CD8-positive, alpha-beta memory T cell (primary cell): Measurements from ENCODE around the gene PPP1R15B. TPM values are rescaled to one million over a fixed set of nuclear protein-coding genes. Genes with fewer than 3 reads are reported as not detected.

ENCODE experiments used
- CTCF ChIA-PET: fragments of 350-600 bp; sonication (Branson Sonifier 250); formaldehyde crosslinking; loops from one replicate; lab custom pipeline; 2021; ENCODE audit warnings: antibody characterized with exemption; lab: Charles Lee
- POLR2A ChIA-PET: fragments of 350-600 bp; sonication (Branson Sonifier 250); formaldehyde crosslinking; loops from one replicate; lab custom pipeline; 2021; ENCODE audit warnings: antibody characterized with exemption; lab: Charles Lee
- DNase-seq, 5 donors: peaks; one replicate each; pipeline versions ENCODE4 v3.0.0 to v3.0.0-alpha.2; 2020 to 2022; ENCODE audit warnings: mixed read lengths in 1 of 5
- H3K27ac ChIP-seq: one replicate; pipeline ENCODE4 v1.7.0; 2013; ENCODE audit warnings: low read depth, mild to moderate bottlenecking, low read length, moderate library complexity
- H3K27me3 ChIP-seq: 2 replicates; pipeline ENCODE4 v1.7.0; 2013; ENCODE audit warnings: low read length, mild to moderate bottlenecking; ENCODE audit not compliant: insufficient read depth, poor library complexity, severe bottlenecking
- H3K36me3 ChIP-seq: 2 replicates; pipeline ENCODE4 v1.7.0; 2013; ENCODE audit warnings: mild to moderate bottlenecking, low read length, moderate library complexity; ENCODE audit not compliant: insufficient read depth
- H3K4me1 ChIP-seq: 2 replicates; pipeline ENCODE4 v1.7.0; 2013; ENCODE audit warnings: mild to moderate bottlenecking, low read length, moderate library complexity; ENCODE audit not compliant: insufficient read depth
- H3K4me3 ChIP-seq: 2 replicates; pipeline ENCODE4 v1.7.0; 2013; ENCODE audit warnings: mild to moderate bottlenecking, low read length
- H3K9me3 ChIP-seq: 2 replicates; pipeline ENCODE4 v1.7.0; 2013; ENCODE audit warnings: mild to moderate bottlenecking, low read length
- H3K27ac Mint-ChIP-seq, 8 donors: one replicate each; pipeline ENCODE4 v1.8.0; 2020 to 2021; ENCODE audit warnings: mixed read lengths in 8 of 8, mild to moderate bottlenecking in 6 of 8, inconsistent platforms in 3 of 8, moderate library complexity in 3 of 8
- H3K27me3 Mint-ChIP-seq, 2 donors: one replicate each; pipeline ENCODE4 v1.8.0; 2020 to 2021; ENCODE audit warnings: mixed read lengths in 2 of 2, mild to moderate bottlenecking in 1 of 2, moderate library complexity in 1 of 2
- H3K36me3 Mint-ChIP-seq, 3 donors: one replicate each; pipeline ENCODE4 v1.8.0; 2020 to 2021; ENCODE audit warnings: mixed read lengths in 3 of 3, inconsistent platforms in 1 of 3, mild to moderate bottlenecking in 1 of 3
- H3K4me1 Mint-ChIP-seq, 3 donors: one replicate each; pipeline ENCODE4 v1.8.0; 2020 to 2021; ENCODE audit warnings: mixed read lengths in 3 of 3, inconsistent platforms in 1 of 3, mild to moderate bottlenecking in 1 of 3
- H3K4me3 Mint-ChIP-seq, 7 donors: one replicate each; pipeline ENCODE4 v1.8.0; 2020 to 2021; ENCODE audit warnings: mixed read lengths in 7 of 7, mild to moderate bottlenecking in 6 of 7, moderate library complexity in 4 of 7, inconsistent platforms in 2 of 7
- H3K9me3 Mint-ChIP-seq, 5 donors: one replicate each; pipeline ENCODE4 v1.8.0; 2020 to 2022; ENCODE audit warnings: mixed read lengths in 5 of 5, mild to moderate bottlenecking in 3 of 5, moderate library complexity in 2 of 5, inconsistent platforms in 1 of 5
- polyA plus RNA-seq: library from polyadenylated mRNA; unstranded; fragments of 300-500 nt; fragmentation: Illumina TruSeq; gene quantifications from one replicate; pipeline ENCODE4 v1.2.3, GENCODE V29; 2021
- total RNA-seq, 2 experiments: library from RNA; stranded (reverse); gene quantifications; one replicate each; pipeline ENCODE4 v1.2.3, GENCODE V29; 2021

PPP1R15B gene
- total and polyA plus RNA-seq, 3 experiments from 2014 or later, result 22.3 to 82.7 (median 80.4) TPM

DNA sequence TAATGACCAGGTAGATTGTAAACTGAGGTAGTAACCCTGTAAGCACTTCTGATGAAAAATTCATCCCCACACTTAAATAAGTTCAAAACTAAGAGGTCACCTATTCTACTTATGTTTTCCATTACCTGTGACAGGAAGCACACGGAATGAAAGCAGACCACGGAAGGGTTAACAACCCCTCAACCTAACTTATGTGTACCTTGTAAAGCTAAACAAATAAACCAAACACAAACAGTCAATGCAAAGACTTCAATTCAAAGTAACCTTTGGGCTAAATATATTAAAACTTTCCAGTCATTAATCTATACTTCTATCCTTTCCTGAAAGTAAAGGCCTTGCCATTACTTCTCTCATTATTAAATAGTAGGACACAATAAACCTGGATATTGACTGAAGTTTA, 7.0 kb downstream of the PPP1R15B start:
- no peaks in the 10 kb centered on the region for H3K9me3 ChIP-seq
- peak overlapping the region in 6 of 8 donors; percentile 36 to 61 (median 50) for H3K27ac Mint-ChIP-seq
- H3K4me3 ChIP-seq, result no peak overlapping the region
- CTCF ChIA-PET, result no interaction called here
- no peak overlapping the region for H3K27ac ChIP-seq
- DNase-seq, result no peak
- H3K27me3 Mint-ChIP-seq, result no peaks in the 10 kb centered on the region
- peaks cover 20% of the 10 kb centered on the region for H3K4me1 ChIP-seq
- H3K27me3 ChIP-seq, result no peaks in the 10 kb centered on the region
- peak overlapping the region in 4 of 7 donors; percentile 8 to 44 (median 30) for H3K4me3 Mint-ChIP-seq
- H3K4me1 Mint-ChIP-seq, result peaks cover 32 to 60% (median 38%) of the 10 kb centered on the region in 3 donors
- H3K9me3 Mint-ChIP-seq, result no peaks in the 10 kb centered on the region
- peaks cover 35% of the 10 kb centered on the region for H3K36me3 ChIP-seq
- peaks cover 0 to 88% (median 13%) of the 10 kb centered on the region in 3 donors for H3K36me3 Mint-ChIP-seq
- POLR2A ChIA-PET, result no interaction called here

DNA sequence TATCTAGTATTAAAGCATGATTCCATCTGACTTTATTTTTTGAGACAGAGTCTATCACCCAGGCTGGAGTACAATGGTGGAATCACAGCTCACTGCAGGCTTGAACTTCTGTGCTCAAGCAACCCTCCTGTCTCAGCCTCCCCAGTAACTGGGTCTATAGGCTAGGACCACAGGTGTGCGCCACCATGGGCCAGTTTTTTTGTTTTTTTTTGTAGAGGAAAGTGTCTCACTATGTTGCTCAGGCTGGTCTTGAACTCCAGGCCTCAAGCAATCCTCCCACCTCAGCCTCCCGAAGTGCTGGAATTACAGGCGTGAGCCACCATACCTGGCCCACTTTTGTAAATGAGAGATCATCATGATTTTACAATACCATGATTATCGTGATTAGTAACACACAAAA, 9.2 kb downstream of the PPP1R15B start:
- H3K36me3 ChIP-seq, result peaks cover 36% of the 10 kb centered on the region

DNA sequence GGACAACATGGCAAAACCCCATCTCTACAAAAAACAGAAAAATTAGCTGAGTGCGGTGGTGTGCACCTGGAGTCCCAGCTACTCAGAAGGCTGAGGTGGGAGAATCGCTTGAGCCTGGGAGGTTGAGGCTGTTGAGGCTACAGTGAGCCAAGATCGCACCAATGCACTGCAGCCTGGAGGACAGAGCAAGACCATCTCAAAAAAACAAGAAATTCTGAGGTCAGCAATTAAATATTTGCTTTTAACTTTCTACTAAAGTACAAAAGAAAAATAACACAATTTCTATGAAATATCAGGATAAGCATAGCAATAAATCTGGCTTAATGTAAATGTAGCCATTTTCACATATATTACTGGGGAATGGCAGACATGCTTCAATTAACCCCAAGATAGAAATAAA, 9.9 kb downstream of the PPP1R15B start:
- no peaks in the 10 kb centered on the region for H3K27me3 Mint-ChIP-seq
- no peak for DNase-seq
- Histone ChIP-seq H3K4me3 (no peak overlapping the region), H3K4me1 (peaks cover 20% of the 10 kb centered on the region), H3K9me3 (no peaks in the 10 kb centered on the region), H3K36me3 (peaks cover 36% of the 10 kb centered on the region), H3K27ac (no peak overlapping the region), H3K27me3 (no peaks in the 10 kb centered on the region)
- CTCF ChIA-PET, result no interaction called here
- H3K9me3 Mint-ChIP-seq, result no peaks in the 10 kb centered on the region
- H3K27ac Mint-ChIP-seq, result peak overlapping the region in 4 of 8 donors; percentile 12 to 74 (median 48)
- no peak overlapping the region for H3K4me3 Mint-ChIP-seq
- peaks cover 0 to 75% (median 12%) of the 10 kb centered on the region in 3 donors for H3K36me3 Mint-ChIP-seq
- peaks cover 24 to 55% (median 38%) of the 10 kb centered on the region in 3 donors for H3K4me1 Mint-ChIP-seq
- POLR2A ChIA-PET, result no interaction called here

More for the DNA sequence above, 9.2 kb downstream of the PPP1R15B start:
- Histone ChIP-seq H3K27me3 (no peaks in the 10 kb centered on the region), H3K27ac (no peak overlapping the region), H3K4me1 (peaks cover 20% of the 10 kb centered on the region), H3K4me3 (no peak overlapping the region), H3K9me3 (no peaks in the 10 kb centered on the region)
- DNase-seq, result no peak
- Mint-ChIP-seq H3K27ac (peak overlapping the region in 2 of 8 donors; percentile 56 to 64), H3K4me3 (peak overlapping the region in 1 of 7 donors; percentile 27), H3K36me3 (peaks cover 0 to 78% (median 12%) of the 10 kb centered on the region in 3 donors), H3K27me3 (no peaks in the 10 kb centered on the region), H3K4me1 (peaks cover 27 to 58% (median 41%) of the 10 kb centered on the region in 3 donors), H3K9me3 (no peaks in the 10 kb centered on the region)
- ChIA-PET POLR2A (no interaction called here), CTCF (no interaction called here)

DNA sequence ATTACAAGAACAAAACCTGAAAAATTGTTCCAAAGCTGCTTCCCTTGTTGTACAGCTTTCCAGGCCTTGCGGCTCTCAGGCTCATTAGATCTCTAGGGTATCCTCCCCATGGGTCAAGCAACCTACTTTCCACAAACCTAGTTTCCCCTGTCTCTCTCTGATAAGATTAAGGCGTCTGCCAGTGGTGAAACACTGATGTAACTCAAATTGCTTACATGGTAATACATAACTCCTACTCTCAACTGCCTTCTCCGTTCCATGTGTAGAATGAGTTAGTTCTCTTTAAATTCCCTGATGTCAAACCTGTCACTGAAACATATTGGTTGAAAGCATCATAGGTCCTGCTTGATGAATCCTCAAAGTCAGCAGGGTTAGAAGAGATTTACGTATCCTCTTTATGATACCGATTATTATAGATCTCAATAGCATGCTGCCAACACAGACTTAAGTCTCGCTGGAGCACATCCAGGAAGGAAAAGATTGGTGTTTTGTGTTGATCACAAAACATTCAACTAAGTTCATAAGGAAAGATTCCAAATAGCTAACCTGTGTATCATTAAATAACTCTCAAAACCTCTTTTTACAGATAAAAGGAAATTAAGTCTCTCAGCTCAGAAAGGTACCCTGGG, 10.6 kb downstream of the PPP1R15B start:
- H3K4me1 ChIP-seq, result peaks cover 15% of the 10 kb centered on the region
- no peaks in the 10 kb centered on the region for H3K9me3 Mint-ChIP-seq
- H3K27ac ChIP-seq, result no peak overlapping the region
- no peaks in the 10 kb centered on the region for H3K27me3 ChIP-seq
- H3K4me1 Mint-ChIP-seq, result peaks cover 19 to 47% (median 32%) of the 10 kb centered on the region in 3 donors
- H3K4me3 ChIP-seq, result no peak overlapping the region
- H3K27me3 Mint-ChIP-seq, result no peaks in the 10 kb centered on the region
- CTCF ChIA-PET, result interaction anchor here (0.7 to 1.0 kb wide), 2 partner anchors 38 to 105 kb away, joined by 3 to 4 read pairs; no protein-coding TSS in a partner anchor
- no peak overlapping the region for H3K4me3 Mint-ChIP-seq
- H3K9me3 ChIP-seq, result no peaks in the 10 kb centered on the region
- peaks cover 34% of the 10 kb centered on the region for H3K36me3 ChIP-seq
- peak overlapping the region in 6 of 8 donors; percentile 10 to 87 (median 64) for H3K27ac Mint-ChIP-seq
- no peak for DNase-seq
- POLR2A ChIA-PET, result no interaction called here
- H3K36me3 Mint-ChIP-seq, result peaks cover 0 to 73% (median 10%) of the 10 kb centered on the region in 3 donors

DNA sequence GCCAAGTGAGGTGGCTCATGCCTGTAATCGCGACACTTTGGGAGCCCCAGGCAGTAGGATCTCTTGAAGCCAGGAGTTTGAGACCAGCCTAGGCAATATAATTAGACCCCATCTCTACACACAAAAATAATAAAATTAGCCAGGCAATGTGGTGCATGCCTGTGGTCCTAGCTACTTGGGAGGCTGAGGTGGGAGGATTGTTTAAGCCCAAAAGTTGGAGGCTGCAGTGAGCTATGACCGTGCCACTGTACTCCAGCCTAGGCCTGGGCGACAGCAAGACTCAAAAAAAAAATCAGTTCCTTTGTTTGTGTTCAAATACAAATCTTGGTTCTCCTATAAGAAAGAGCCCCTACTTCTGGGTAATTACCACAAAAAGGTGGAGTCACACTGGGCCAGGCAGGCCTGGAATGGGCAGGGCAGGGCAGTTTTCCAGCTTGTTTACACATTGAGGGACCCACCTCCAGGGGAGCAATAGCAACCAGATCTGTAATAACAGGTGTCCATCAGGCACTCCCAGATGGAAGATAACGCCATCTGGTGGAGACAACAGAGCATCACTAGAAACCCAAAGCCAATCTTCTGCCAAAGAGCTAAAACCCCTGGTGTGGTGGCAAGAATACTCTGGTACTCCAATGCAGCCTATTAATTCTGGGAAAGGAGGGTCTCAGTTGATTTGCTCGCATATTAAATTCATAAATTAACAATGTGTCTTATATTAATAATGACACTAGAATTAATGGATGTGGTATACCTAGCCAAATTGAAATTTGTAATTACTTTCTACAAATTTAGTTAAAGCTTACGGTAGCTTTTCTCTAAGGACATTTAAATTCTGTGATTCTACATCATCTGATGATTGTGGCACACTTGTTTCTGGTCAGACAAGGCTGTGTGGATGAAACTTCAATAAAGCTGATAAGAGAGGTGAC, 13.2 kb downstream of the PPP1R15B start:
- H3K4me3 Mint-ChIP-seq, result no peak overlapping the region
- H3K27me3 Mint-ChIP-seq, result no peaks in the 10 kb centered on the region
- H3K9me3 Mint-ChIP-seq, result no peaks in the 10 kb centered on the region
- Histone ChIP-seq H3K27me3 (no peaks in the 10 kb centered on the region), H3K27ac (no peak overlapping the region), H3K4me3 (no peak overlapping the region), H3K36me3 (peaks cover 18% of the 10 kb centered on the region), H3K9me3 (no peaks in the 10 kb centered on the region), H3K4me1 (no peaks in the 10 kb centered on the region)
- peaks cover 3 to 25% (median 7%) of the 10 kb centered on the region in 3 donors for H3K4me1 Mint-ChIP-seq
- peak overlapping the region; percentile 64 to 90 (median 78) for H3K27ac Mint-ChIP-seq
- peaks cover 0 to 53% (median 11%) of the 10 kb centered on the region in 3 donors for H3K36me3 Mint-ChIP-seq
- ChIA-PET CTCF (interaction anchor here (0.6 to 3.0 kb wide), 31 partner anchors 10 to 348 kb away, joined by 3 to 42 read pairs (median 4); partner anchors contain the start of genes GOLT1A and PIK3C2B), POLR2A (interaction anchor here (1.0 to 1.5 kb wide), 3 partner anchors 9 to 16 kb away, joined by 3 to 8 read pairs (median 4); no protein-coding TSS in a partner anchor)
- peak in 4 of 5 donors; percentile 39 to 73 (median 64) for DNase-seq

DNA sequence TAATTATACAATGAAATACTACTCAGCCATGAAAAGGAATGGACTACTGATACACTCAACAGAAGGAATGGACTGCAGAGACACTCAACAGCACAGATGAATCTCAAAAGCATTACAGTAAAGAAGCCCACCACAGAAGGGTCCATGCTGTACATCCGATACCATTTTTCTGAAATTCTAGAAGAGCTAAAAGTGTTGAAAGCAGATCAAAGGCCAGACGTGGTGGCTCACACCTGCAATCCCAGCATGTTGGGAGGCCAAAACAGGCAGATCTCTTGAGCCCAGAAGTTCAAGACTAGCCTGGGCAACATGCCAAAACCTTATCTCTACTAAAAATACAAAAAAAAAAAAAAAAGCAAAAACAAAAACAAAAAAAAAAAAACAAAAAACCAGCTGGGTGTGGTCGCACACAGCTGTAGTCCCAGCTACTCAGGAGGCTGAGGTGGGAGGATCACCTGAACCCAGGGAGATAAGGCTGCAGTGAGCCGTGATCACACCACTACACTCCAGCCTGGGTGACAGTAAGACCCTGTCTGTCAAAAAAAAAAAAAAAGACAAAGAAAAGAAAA, 15.5 kb downstream of the PPP1R15B start:
- POLR2A ChIA-PET, result interaction anchor here (0.6 kb wide), 1 partner anchor 120 kb away, joined by 3 read pairs; no protein-coding TSS in a partner anchor

DNA sequence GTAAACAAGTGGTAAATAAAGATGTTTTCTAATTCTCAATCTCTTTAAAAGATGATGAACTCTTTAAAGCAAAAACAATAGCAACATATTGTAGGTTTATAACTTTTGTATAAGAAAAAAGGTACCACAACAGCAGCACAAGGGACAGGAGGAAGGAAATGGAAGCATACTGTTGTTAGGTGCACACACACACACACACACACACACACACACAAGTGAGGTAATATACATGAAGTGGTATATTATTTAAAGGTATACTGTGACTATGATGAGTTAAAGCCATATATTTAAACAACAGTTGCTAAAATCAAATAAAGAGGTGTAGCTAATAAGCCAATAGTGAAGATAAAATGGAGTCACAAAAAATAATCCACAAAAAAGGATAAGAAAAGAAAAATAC, 20.0 kb downstream of the PPP1R15B start:
- Mint-ChIP-seq H3K4me1 (peaks cover 0 to 17% (median 6%) of the 10 kb centered on the region in 3 donors), H3K4me3 (no peak overlapping the region), H3K27me3 (no peaks in the 10 kb centered on the region), H3K36me3 (peaks cover 0 to 4% (median 1%) of the 10 kb centered on the region in 3 donors), H3K27ac (peak overlapping the region in 3 of 8 donors; percentile 32 to 63 (median 62)), H3K9me3 (no peaks in the 10 kb centered on the region)
- Histone ChIP-seq H3K4me3 (no peak overlapping the region), H3K27ac (no peak overlapping the region), H3K9me3 (no peaks in the 10 kb centered on the region), H3K36me3 (no peaks in the 10 kb centered on the region), H3K27me3 (no peaks in the 10 kb centered on the region), H3K4me1 (peaks cover 13% of the 10 kb centered on the region)
- DNase-seq, result no peak
- CTCF ChIA-PET, result no interaction called here
- POLR2A ChIA-PET, result no interaction called here

More for the DNA sequence above, 15.5 kb downstream of the PPP1R15B start:
- peaks cover 0 to 33% (median 10%) of the 10 kb centered on the region in 3 donors for H3K36me3 Mint-ChIP-seq
- Histone ChIP-seq H3K36me3 (peaks cover 18% of the 10 kb centered on the region), H3K4me1 (peaks cover 2% of the 10 kb centered on the region), H3K27ac (no peak overlapping the region), H3K27me3 (no peaks in the 10 kb centered on the region), H3K4me3 (no peak overlapping the region), H3K9me3 (no peaks in the 10 kb centered on the region)
- H3K9me3 Mint-ChIP-seq, result no peaks in the 10 kb centered on the region
- H3K27ac Mint-ChIP-seq, result peak overlapping the region in 3 of 8 donors; percentile 16 to 58 (median 55)
- H3K27me3 Mint-ChIP-seq, result no peaks in the 10 kb centered on the region
- DNase-seq, result no peak
- H3K4me3 Mint-ChIP-seq, result no peak overlapping the region
- CTCF ChIA-PET, result interaction anchor here (0.9 to 2.6 kb wide), 3 partner anchors 12 to 97 kb away, joined by 3 to 5 read pairs (median 5); no protein-coding TSS in a partner anchor
- H3K4me1 Mint-ChIP-seq, result peaks cover 3 to 14% (median 7%) of the 10 kb centered on the region in 3 donors
